PC-3 (cell line): Measurements from ENCODE around the gene ALDH16A1. TPM values are rescaled to one million over a fixed set of nuclear protein-coding genes. Genes with fewer than 3 reads are reported as not detected.

Source experiments
- ATAC-seq: fragments of 200-7000 bp; cut with Tn5 transposase; 2 replicates; pipeline ENCODE4 v1.9.1; 2020; ENCODE audit warnings: mild to moderate bottlenecking, moderate library complexity
- BruUV-seq: library from RNA; stranded (reverse); fragments of 400-500 nt; replicated peaks from 2 replicates; lab custom pipeline; 2021; lab: Mats Ljungman, UMichigan
- CTCF ChIA-PET: fragments of 300-600 bp; sonication (Branson Sonifier 250); formaldehyde crosslinking; loops from one replicate; lab custom pipeline; 2022; ENCODE audit warnings: antibody characterized with exemption; lab: Charles Lee
- POLR2A ChIA-PET: fragments of 300-600 bp; sonication (Branson Sonifier 250); formaldehyde crosslinking; loops from one replicate; lab custom pipeline; 2022; ENCODE audit warnings: antibody characterized with exemption; ENCODE audit not compliant: unreplicated experiment; lab: Charles Lee
- DNase-seq: peaks from one replicate; pipeline ENCODE4 v3.0.0-alpha.2; 2015
- H2AFZ ChIP-seq: fragments of 300-600 bp; sonication (generic); 2 replicates; pipeline ENCODE4 v1.6.0; 2016; ENCODE audit warnings: antibody characterized with exemption, low read length
- H3F3A ChIP-seq: fragments of 300-600 bp; sonication (generic); one replicate; pipeline ENCODE4 v1.6.0; 2017; ENCODE audit warnings: antibody characterized with exemption, low read length, control low read depth, mild to moderate bottlenecking; ENCODE audit not compliant: unreplicated experiment
- H3K27ac ChIP-seq: fragments of 300-600 bp; sonication (generic); 2 replicates; pipeline ENCODE4 v1.5.1; 2016; ENCODE audit warnings: mild to moderate bottlenecking, low read length
- H3K27me3 ChIP-seq: fragments of 300-600 bp; sonication (generic); 2 replicates; pipeline ENCODE4 v1.6.1; 2016; ENCODE audit warnings: low read length, mixed read lengths
- H3K36me3 ChIP-seq: fragments of 300-600 bp; sonication (generic); 2 replicates; pipeline ENCODE4 v1.6.1; 2016; ENCODE audit warnings: low read depth, mixed run types, low read length, mixed read lengths
- H3K4me1 ChIP-seq: fragments of 300-600 bp; sonication (generic); 2 replicates; pipeline ENCODE4 v1.5.1; 2016; ENCODE audit warnings: low read length; ENCODE audit not compliant: insufficient read depth
- H3K4me2 ChIP-seq: fragments of 300-600 bp; sonication (generic); 2 replicates; pipeline ENCODE4 v1.6.0; 2016; ENCODE audit warnings: low read length
- H3K4me3 ChIP-seq: fragments of 300-600 bp; sonication (generic); 2 replicates; pipeline ENCODE4 v1.5.1; 2016; ENCODE audit warnings: mild to moderate bottlenecking, low read length, mixed read lengths
- H3K79me2 ChIP-seq: fragments of 300-600 bp; sonication (generic); 2 replicates; pipeline ENCODE4 v1.6.1; 2017; ENCODE audit warnings: low read length, mixed read lengths
- H3K9ac ChIP-seq: fragments of 300-600 bp; sonication (generic); 2 replicates; pipeline ENCODE4 v1.6.0; 2016; ENCODE audit warnings: mild to moderate bottlenecking, low read length
- H3K9me2 ChIP-seq: fragments of 300-600 bp; sonication (generic); replicated peaks from 2 replicates; pipeline ENCODE4 v1.6.1; 2016; ENCODE audit warnings: mixed run types, low read length, mixed read lengths
- H3K9me3 ChIP-seq: fragments of 300-600 bp; sonication (generic); 2 replicates; pipeline ENCODE4 v1.6.1; 2016; ENCODE audit warnings: low read length, mixed read lengths
- H4K20me1 ChIP-seq: fragments of 300-600 bp; sonication (generic); 2 replicates; pipeline ENCODE4 v1.6.1; 2016; ENCODE audit warnings: low read length, mixed read lengths
- EZH2 ChIP-seq: fragments of 300-600 bp; sonication (generic); IDR thresholded peaks from one replicate; pipeline ENCODE4 v1.6.1; 2017; ENCODE audit warnings: antibody characterized with exemption, mild to moderate bottlenecking, low read length; ENCODE audit not compliant: unreplicated experiment
- EZH2phosphoT487 ChIP-seq: fragments of 300-600 bp; sonication (generic); IDR thresholded peaks from 2 replicates; pipeline ENCODE4 v1.6.1; 2018; ENCODE audit warnings: mild to moderate bottlenecking, antibody characterized with exemption, low read length, borderline replicate concordance
- intact Hi-C: fragments of 100-400 bp; cut with micrococcal nuclease; formaldehyde crosslinking; loops from 2 replicates; pipeline ENCODE4 v1.9.0; 2023
- total RNA-seq: library from RNA; depleted of rRNA; stranded (reverse); fragments of >200 nt; gene quantifications from 2 replicates; pipeline ENCODE4 v1.2.3, GENCODE V29; 2014
- TF ChIP-seq, protein P1 (sequence below): fragments of 300-600 bp; sonication (generic); conservative IDR thresholded peaks from 2 replicates; pipeline ENCODE4 v1.5.1; 2017; ENCODE audit warnings: antibody characterized with exemption, low read depth, mild to moderate bottlenecking, low read length

The ALDH16A1 gene
- total RNA-seq, 1 experiment from 2014 or later, result not detected

DNA sequence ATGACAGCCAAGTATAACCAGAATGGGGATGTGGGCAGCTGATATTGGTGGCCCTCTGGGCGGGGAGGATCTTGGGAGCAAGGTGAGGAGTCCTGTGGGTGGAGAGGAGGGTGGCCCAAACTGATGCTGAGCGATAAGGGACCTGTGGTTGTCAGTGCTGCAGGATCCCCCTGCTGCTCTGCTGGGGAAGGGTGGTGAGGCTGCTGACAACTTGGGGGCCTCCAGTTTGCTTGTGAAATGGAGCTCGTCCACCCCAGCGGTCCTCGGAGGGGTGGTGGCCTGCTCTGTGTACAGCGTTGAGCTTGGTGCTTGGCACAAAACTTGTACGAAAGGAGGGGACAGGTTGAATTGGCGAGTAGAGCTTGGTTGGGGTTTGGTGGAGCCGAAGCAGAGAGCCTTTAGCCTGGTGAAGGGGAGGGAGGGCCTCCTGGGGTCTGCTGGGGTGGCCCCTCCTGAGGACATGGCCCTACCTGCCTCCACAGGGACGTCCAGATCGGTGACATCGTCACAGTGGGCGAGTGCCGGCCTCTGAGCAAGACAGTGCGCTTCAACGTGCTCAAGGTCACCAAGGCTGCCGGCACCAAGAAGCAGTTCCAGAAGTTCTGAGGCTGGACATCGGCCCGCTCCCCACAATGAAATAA lies 46.1 kb downstream of the ALDH16A1 start:
- Histone ChIP-seq H3K4me3 (peak overlapping the region; percentile 94; the same call in 1 of the 2 replicates), H3K27me3 (no peaks in the 10 kb centered on the region), H3K4me2 (peak overlapping the region; percentile 97), H3F3A (peaks cover 27% of the 10 kb centered on the region), H3K9me3 (no peaks in the 10 kb centered on the region), H3K4me1 (peaks cover 22% of the 10 kb centered on the region), H3K27ac (no peak overlapping the region), H3K79me2 (peaks cover 30% of the 10 kb centered on the region), H3K9me2 (no peaks in the 10 kb centered on the region), H3K9ac (no peak overlapping the region), H4K20me1 (peaks cover 27% of the 10 kb centered on the region), H2AFZ (no peak overlapping the region), H3K36me3 (peaks cover 35% of the 10 kb centered on the region)
- ATAC-seq, result no peak
- intact Hi-C loops, result loop anchor here (5.0 kb wide), 1 partner anchor 178 kb away; the partner anchor contains the start of gene PRMT1
- BruUV-seq, result no TSS peak
- DNase-seq, result no peak
- TF ChIP-seq EZH2 (no peak), EZH2phosphoT487 (no peak)
- TF ChIP-seq, protein P1, sequence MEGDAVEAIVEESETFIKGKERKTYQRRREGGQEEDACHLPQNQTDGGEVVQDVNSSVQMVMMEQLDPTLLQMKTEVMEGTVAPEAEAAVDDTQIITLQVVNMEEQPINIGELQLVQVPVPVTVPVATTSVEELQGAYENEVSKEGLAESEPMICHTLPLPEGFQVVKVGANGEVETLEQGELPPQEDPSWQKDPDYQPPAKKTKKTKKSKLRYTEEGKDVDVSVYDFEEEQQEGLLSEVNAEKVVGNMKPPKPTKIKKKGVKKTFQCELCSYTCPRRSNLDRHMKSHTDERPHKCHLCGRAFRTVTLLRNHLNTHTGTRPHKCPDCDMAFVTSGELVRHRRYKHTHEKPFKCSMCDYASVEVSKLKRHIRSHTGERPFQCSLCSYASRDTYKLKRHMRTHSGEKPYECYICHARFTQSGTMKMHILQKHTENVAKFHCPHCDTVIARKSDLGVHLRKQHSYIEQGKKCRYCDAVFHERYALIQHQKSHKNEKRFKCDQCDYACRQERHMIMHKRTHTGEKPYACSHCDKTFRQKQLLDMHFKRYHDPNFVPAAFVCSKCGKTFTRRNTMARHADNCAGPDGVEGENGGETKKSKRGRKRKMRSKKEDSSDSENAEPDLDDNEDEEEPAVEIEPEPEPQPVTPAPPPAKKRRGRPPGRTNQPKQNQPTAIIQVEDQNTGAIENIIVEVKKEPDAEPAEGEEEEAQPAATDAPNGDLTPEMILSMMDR, result no peak
- ChIA-PET POLR2A (no interaction called here), CTCF (no interaction called here)

DNA sequence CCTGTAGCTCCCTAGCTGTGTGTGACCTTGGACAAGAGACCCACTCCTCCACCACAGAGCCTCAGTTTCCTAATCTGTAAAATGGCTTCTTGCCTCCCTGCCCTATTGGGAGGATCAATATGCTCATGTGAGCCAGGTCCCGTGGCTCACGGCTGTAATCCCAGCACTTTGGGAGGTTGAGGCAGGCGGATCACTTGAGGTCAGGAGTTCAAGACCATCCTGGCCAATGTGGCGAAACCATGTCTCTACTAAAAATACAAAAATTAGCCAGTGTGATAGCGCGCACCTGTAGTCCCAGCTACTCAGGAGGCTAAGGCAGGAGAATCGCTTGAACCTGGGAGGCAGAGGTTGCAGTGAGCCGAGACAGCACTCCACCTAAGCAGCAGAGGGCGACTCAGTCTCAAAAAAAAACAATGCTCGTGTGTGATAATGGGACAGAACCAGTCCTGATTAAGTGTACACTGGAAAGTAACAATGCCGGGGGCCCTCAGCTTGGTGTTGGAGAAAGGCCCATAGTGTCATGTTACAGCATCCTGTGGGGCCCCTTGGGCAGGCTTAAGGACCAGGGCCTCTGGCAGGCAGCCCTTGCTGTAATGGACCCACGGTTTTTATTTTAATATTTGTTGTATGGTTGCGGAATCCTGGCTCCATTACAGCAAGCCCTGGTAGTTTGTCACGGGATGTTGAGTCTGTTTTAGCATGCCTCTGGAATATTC lies 50.0 kb downstream of the ALDH16A1 start:
- TF ChIP-seq, protein P1, result peak; percentile 78
- TF ChIP-seq EZH2 (no peak), EZH2phosphoT487 (no peak)
- ChIA-PET POLR2A (interaction anchor here (0.6 to 0.7 kb wide), 2 partner anchors 14 to 17 kb away, joined by 3 read pairs; no protein-coding TSS in a partner anchor), CTCF (interaction anchor here (0.6 to 1.5 kb wide), 3 partner anchors 25 to 68 kb away, joined by 4 to 21 read pairs (median 6); partner anchors contain the start of gene RCN3)
- no peak overlapping the region for H3K9ac ChIP-seq
- peaks cover 19% of the 10 kb centered on the region for H4K20me1 ChIP-seq
- H3K9me3 ChIP-seq, result no peaks in the 10 kb centered on the region
- peaks cover 12% of the 10 kb centered on the region for H3K79me2 ChIP-seq
- peaks cover 11% of the 10 kb centered on the region for H3K4me1 ChIP-seq
- H3K27ac ChIP-seq, result no peak overlapping the region
- no peaks in the 10 kb centered on the region for H3K9me2 ChIP-seq
- no peaks in the 10 kb centered on the region for H3K27me3 ChIP-seq
- intact Hi-C loops, result loop anchor here (1.0 kb wide), 2 partner anchors 44 to 67 kb away; no protein-coding TSS in a partner anchor
- peak overlapping the region; percentile 19; the same call in 1 of the 2 replicates for H3K4me2 ChIP-seq
- peaks cover 21% of the 10 kb centered on the region for H3K36me3 ChIP-seq
- DNase-seq (peak; percentile 83), ATAC-seq (peak; percentile 68)
- no peak overlapping the region for H3K4me3 ChIP-seq
- peaks cover 13% of the 10 kb centered on the region for H3F3A ChIP-seq
- BruUV-seq, result no TSS peak
- peak overlapping the region; percentile 49 for H2AFZ ChIP-seq
